Measurements from ENCODE around the gene SRC.

Gene SRC

GRCh38 chr20:37305079-37305478 is 40.9 kb upstream of the SRC start:
- Histone ChIP-seq H3K9me3 (no peaks in the 10 kb centered on the region), H3K27ac (peak overlapping the region; percentile 66 to 69), H3K4me3 (no peak overlapping the region), H3K27me3 (no peaks in the 10 kb centered on the region), H3K4me1 (peaks cover 0 to 60% (median 41%) of the 10 kb centered on the region in 4 donors), H3K36me3 (peaks cover 19 to 41% (median 36%) of the 10 kb centered on the region in 3 donors)
- DNase-seq = no peak
- no peak for TF ChIP-seq CTCF (IDR thresholded peaks at IDR 0.05)
- intact Hi-C loops (cut with DNase I; ENCODE audit: low total_unique reads) = no loop called here

DNA sequence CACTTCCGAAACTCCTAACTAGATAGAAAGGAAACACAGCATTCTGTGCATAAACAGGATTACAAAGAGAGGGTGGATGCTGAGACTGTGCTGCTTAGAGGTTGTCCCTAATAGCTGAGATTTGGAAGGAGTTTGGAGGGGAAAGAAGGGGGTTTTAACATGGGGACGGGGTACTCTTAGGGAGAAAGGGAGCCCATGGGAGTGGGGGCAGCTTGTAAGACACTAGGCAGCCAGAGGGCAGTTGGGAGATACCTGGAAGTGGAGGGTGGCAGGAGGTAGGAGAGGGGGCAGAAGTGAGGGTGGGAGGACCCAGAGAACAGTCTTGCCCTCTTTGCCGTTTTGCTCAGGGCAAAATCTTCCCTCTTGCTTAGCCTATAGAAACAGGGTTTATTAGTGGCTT is 40.1 kb upstream of the SRC start:
- Histone ChIP-seq H3K27ac (peak overlapping the region; percentile 66 to 69), H3K4me3 (no peak overlapping the region), H3K4me1 (peaks cover 0 to 59% (median 45%) of the 10 kb centered on the region in 4 donors), H3K27me3 (no peaks in the 10 kb centered on the region), H3K36me3 (peaks cover 18 to 48% (median 37%) of the 10 kb centered on the region in 3 donors), H3K9me3 (no peaks in the 10 kb centered on the region)
- DNase-seq = no peak
- TF ChIP-seq CTCF (IDR thresholded peaks at IDR 0.05) = no peak
- intact Hi-C loops (cut with DNase I; ENCODE audit: low total_unique reads) = no loop called here

- no peak overlapping the region for H3K4me3 ChIP-seq
- H3K27ac ChIP-seq = peak overlapping the region; percentile 13 to 31
- no peak for TF ChIP-seq CTCF (IDR thresholded peaks at IDR 0.05)
- no peaks in the 10 kb centered on the region for H3K9me3 ChIP-seq
- intact Hi-C loops (cut with DNase I; ENCODE audit: low total_unique reads) = no loop called here
- H3K36me3 ChIP-seq = peaks cover 0 to 39% (median 21%) of the 10 kb centered on the region in 3 donors
- H3K27me3 ChIP-seq = no peaks in the 10 kb centered on the region
- DNase-seq = no peak
- peaks cover 0 to 71% (median 52%) of the 10 kb centered on the region in 4 donors for H3K4me1 ChIP-seq
Observed at GRCh38 chr20:37308086-37309050, 37.6 kb upstream of the SRC start.

- peaks cover 0 to 79% (median 54%) of the 10 kb centered on the region in 4 donors for H3K4me1 ChIP-seq
- TF ChIP-seq CTCF (IDR thresholded peaks at IDR 0.05) = no peak
- no peaks in the 10 kb centered on the region for H3K9me3 ChIP-seq
- H3K27ac ChIP-seq = peak overlapping the region in 1 of 2 donors; percentile 31
- H3K36me3 ChIP-seq = peaks cover 0 to 37% (median 21%) of the 10 kb centered on the region in 3 donors
- H3K4me3 ChIP-seq = no peak overlapping the region
- no peaks in the 10 kb centered on the region for H3K27me3 ChIP-seq
- no peak for DNase-seq
- intact Hi-C loops (cut with DNase I; ENCODE audit: low total_unique reads) = no loop called here
Observed at GRCh38 chr20:37309290-37309689, 36.6 kb upstream of the SRC start.

- DNase-seq = no peak
- no peaks in the 10 kb centered on the region for H3K9me3 ChIP-seq
- peaks cover 0 to 37% (median 21%) of the 10 kb centered on the region in 3 donors for H3K36me3 ChIP-seq
- intact Hi-C loops (cut with DNase I; ENCODE audit: low total_unique reads) = no loop called here
- peaks cover 0 to 81% (median 58%) of the 10 kb centered on the region in 4 donors for H3K4me1 ChIP-seq
- H3K27me3 ChIP-seq = no peaks in the 10 kb centered on the region
- H3K4me3 ChIP-seq = no peak overlapping the region
- TF ChIP-seq CTCF (IDR thresholded peaks at IDR 0.05) = no peak
- H3K27ac ChIP-seq = no peak overlapping the region
Observed at GRCh38 chr20:37309936-37310590, 35.9 kb upstream of the SRC start.
